DMS153 (cell line): Measurements from ENCODE around the gene DHPS.
"Not testable (repeated sequence)": the region's sequence is repeated elsewhere in the genome, so short reads cannot be mapped to it uniquely, and the experiment has no call there.

Experiments
- DNase-seq: peaks from one replicate; lab custom pipeline; 2025; lab: John Stamatoyannopoulos, UW

The DHPS gene

GRCh38 chr19:12681074-12681987 is at the start of gene DHPS:
DHPS (minus strand) TSS chr19:12681880; CDS start chr19:12681766, 114 bp downstream.
- DNase-seq = peak; percentile 97

- DNase-seq = no peak
Observed at GRCh38 chr19:12731337-12731736, 49.7 kb upstream of the DHPS start.

- DNase-seq = no peak
Observed at GRCh38 chr19:12730064-12730463, 48.4 kb upstream of the DHPS start.

- DNase-seq = no peak
Observed at GRCh38 chr19:12727745-12728433, 46.2 kb upstream of the DHPS start.

GRCh38 chr19:12726988-12727316 is 45.3 kb upstream of the DHPS start:
- no peak for DNase-seq

GRCh38 chr19:12725612-12726011 is 43.9 kb upstream of the DHPS start:
- not testable (repeated sequence) for DNase-seq

- no peak for DNase-seq
Observed at GRCh38 chr19:12723641-12724426, 42.2 kb upstream of the DHPS start, which contains the start of gene TNPO2. TNPO2 (minus strand) TSS chr19:12723932; CDS start chr19:12720977, 2,955 bp downstream.

GRCh38 chr19:12723381-12723640 is 41.6 kb upstream of the DHPS start:
- no peak for DNase-seq

GRCh38 chr19:12722566-12723380 is 41.1 kb upstream of the DHPS start:
- DNase-seq = peak; percentile 98

- no peak for DNase-seq
Observed at GRCh38 chr19:12721656-12722565, 40.2 kb upstream of the DHPS start.

- no peak for DNase-seq
Observed at GRCh38 chr19:12720851-12721655, 39.4 kb upstream of the DHPS start.

- no peak for DNase-seq
Observed at GRCh38 chr19:12720296-12720695, 38.6 kb upstream of the DHPS start.

- no peak for DNase-seq
Observed at GRCh38 chr19:12715929-12716328, 34.2 kb upstream of the DHPS start.

- no peak for DNase-seq
Observed at GRCh38 chr19:12715102-12715501, 33.4 kb upstream of the DHPS start.

- not testable (repeated sequence) for DNase-seq
Observed at GRCh38 chr19:12713304-12713703, 31.6 kb upstream of the DHPS start.

- DNase-seq = not testable (repeated sequence)
Observed at GRCh38 chr19:12712077-12712476, 30.4 kb upstream of the DHPS start.

- no peak for DNase-seq
Observed at GRCh38 chr19:12711187-12711586, 29.5 kb upstream of the DHPS start.

GRCh38 chr19:12708641-12709040 is 27.0 kb upstream of the DHPS start:
- DNase-seq = no peak

- no peak for DNase-seq
Observed at GRCh38 chr19:12706332-12706718, 24.6 kb upstream of the DHPS start.
